ENCODE measurements around the gene WDR33.

The WDR33 gene

GRCh38 chr2:127688405-127688804 is 122.6 kb downstream of the WDR33 start:
- DNase-seq = no peak

GRCh38 chr2:127685410-127686080 is 125.4 kb downstream of the WDR33 start:
- no peak for DNase-seq

DNA sequence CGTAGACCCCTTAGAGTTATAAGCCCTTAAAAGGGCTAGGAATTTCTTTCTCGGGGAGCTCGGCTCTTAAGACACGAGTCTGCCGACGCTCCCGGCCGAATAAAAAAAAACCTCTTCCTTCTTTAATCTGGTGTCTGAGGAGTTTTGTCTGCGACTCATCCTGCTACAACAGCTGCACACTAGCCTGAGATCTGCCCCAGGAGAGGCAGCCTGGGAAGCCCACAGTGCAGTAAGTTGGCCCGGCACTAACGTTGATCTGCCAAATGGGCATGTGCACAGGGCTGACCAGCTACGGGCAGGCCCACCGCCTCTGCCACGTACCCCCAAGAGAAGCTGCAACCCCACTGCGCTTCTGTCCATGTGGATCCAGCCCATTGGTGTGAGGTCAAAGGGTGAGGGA is 127.2 kb downstream of the WDR33 start:
- DNase-seq = no peak

GRCh38 chr2:127683056-127683455 is 127.9 kb downstream of the WDR33 start:
- DNase-seq = no peak

DNA sequence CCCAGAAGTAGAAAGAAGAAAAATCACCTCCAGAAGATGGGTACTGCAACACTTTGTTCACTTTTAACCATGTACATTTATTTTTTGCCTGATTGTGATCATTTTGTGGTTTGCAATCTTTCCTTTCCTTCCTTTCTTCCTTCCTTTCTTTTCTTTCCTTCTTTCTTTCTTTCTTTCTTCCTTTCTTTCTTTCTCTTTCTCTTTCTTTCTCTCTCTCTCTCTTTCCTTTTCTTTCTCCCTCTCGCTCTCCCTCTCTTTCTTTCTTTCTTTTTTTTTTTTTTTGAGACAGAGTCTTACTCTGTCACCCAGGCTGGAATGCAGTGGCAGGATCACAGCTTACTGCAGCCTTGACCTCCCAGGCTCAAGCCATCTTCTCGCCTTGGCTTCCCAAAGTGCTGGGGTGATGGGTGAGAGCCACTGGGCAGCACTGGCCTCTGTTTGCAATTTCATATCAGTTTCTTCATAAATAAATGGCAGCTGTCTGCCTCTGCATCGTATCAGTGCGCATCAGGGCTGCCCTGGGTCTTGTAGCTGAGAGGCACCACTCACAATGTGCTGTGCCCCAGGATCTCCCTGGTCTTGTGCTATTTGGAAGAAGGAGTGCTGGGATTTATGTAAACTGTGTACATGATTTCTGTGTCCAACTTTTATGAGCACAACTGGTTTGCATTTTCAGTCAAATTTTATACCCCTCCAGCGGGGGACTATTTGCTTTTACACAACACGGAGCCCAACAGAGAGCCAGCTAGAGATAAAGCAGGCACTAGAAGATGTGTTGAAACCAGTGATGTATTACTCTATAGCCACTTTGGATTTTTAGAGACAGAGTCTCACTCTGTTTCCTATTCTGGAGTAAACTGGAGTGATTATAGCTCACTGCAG is 128.8 kb downstream of the WDR33 start:
- no peak for DNase-seq

DNA sequence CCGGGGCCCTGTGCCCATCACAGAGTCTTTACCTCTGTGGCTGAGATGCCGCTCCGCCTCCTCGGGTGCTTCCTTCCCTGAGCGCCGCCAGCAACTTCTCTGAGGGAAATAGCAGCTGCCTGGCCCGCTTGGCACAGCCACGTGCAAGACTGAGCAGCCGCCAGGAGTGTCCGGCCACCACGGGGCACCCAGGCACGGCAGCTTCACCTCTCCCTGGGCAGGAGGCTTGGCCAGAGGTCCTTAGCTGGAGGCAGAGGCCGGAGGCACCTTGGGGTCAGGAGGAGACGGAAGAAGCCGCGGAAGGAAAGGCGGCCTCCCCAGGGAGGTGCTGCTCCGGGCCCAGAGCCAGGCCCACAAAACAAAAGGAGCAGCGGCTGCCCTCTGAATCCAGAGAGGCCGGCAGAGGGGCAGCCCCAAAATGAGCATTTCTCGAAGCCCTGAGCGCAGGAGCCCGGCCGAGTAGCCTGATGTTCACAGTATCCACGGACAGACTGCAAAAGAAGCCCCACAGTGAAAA is 129.6 kb downstream of the WDR33 start:
- no peak for DNase-seq

DNA sequence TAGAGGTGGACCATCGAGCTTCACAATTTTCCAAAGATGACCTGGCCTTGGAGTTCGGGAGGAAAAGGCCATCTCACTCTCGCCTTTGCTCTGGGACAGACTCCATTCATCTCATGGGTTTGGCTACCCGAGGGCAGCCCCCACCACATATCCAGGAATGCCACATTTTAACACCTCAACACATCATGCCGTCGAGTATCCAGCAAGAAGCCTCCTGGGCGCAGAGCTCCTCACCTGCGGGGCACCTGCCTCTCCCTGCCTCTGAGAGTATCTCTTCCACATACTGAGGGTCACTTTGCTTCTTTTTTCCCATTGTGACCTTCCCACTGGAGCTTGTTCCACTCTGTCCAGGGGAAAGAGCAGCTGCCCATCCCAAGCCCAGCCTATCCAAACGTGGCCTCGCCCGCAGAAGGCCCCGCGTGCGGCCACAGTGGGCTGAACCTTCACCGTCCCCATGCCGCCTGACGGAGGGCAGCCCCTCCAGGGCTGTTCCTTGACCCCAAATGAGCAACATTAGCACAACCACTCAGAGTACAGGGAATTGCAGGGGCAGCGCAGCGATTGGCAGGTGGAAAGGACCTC is 130.2 kb downstream of the WDR33 start:
- DNase-seq = no peak

DNA sequence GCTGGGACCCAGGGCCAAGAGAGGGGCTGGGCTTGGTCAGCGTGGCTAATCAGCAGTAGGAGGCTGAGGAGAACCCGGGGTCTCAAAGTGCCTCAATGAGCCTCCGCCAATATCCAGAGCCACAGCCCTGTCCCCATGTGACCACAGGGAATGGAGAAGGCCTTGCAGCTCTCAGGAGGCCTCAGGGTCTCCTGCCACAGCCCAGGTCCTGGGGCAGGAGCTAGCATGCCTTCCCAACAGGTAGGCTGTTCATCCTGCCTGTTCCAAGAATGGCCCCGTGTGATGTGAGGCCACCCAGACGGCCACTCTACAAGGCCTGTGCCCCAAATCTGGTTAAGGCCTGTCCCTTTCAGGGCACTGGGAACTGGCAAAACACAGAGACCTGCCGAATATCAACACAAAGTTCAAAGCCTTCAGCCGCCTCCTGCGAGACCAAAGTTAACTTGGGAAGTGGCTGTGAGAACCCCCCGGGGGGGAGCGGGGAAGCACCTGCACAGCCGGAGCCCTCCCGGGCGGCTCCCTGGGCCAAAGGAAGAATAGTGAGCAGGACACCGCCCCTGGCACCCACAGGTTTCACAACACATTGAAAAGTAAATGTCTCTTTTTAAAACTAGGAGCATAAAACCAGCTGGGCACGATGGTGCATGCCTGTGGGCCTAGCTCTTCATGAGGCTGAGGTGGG is 131.2 kb downstream of the WDR33 start:
- no peak for DNase-seq

DNA sequence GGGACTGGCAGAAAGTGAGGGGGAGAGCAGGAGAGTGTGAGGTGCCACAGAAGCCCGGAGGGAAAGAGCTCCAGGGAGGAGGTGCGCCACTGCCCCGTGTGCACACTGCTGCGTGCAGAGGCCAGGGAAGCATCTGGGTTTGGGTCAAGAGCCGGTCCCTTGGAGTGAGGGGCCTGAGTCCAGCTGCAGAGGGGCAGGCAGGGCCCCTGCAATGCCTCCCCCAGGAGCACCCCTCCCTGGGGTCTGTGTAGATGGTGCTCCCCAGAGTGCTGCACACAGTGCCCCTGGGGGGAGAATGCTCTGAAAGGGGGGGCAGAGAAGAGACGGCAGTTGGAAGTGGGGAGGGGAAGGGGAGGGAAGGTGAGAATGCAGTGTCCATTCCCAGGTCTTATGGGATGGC is 132.0 kb downstream of the WDR33 start:
- DNase-seq = no peak

DNA sequence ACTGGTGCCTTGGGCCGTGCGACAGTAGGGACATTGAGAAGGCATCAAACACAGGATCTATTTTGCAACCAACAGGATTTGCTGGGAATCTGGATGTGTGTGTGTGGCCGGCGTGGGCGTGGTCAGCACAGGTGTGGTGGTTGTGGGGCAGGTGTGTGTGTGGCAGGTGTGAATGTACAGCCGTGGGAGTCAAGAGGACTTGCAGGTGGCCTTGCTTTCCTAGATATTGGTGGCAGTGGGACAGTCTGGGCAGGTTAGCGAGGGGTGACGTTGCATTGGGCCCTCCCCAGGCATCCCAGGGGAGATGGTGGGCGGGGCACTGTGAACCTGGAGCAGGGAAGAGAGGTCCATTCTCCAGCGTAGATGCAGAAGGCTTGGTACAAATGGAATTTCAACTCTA is 132.4 kb downstream of the WDR33 start:
- peak; percentile 39 for DNase-seq

DNA sequence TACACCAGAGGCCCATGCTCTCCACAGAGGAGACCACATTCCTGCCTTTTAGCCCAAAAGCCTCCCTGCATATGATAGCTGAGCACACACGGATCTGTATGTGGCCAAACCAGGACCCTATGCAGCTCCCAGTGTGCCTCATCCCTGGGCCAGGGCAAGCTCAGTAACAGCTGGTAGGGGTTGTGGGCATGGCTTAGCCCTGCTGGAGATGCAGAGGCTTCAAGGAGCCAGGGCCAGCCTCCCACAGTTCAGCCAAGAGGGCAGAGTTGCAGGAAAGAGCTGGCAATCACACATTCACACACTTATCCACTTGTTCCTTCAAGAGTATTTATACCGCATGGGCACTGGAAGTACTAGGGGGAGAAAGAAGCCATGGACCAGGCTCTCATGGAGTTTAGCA is 134.1 kb downstream of the WDR33 start:
- peak; percentile 17 for DNase-seq

- DNase-seq = peak; percentile 52
These were observed 135.4 kb downstream of the WDR33 start, which contains the start of gene LIMS2 for GRCh38 chr2:127675331-127676261. Gene LIMS2, minus strand, starts transcription at chr2:127675530. Its CDS starts 506 bp downstream, at chr2:127675024.

- peak; percentile 69 for DNase-seq
These were observed 136.4 kb downstream of the WDR33 start for GRCh38 chr2:127674241-127675209.

DNA sequence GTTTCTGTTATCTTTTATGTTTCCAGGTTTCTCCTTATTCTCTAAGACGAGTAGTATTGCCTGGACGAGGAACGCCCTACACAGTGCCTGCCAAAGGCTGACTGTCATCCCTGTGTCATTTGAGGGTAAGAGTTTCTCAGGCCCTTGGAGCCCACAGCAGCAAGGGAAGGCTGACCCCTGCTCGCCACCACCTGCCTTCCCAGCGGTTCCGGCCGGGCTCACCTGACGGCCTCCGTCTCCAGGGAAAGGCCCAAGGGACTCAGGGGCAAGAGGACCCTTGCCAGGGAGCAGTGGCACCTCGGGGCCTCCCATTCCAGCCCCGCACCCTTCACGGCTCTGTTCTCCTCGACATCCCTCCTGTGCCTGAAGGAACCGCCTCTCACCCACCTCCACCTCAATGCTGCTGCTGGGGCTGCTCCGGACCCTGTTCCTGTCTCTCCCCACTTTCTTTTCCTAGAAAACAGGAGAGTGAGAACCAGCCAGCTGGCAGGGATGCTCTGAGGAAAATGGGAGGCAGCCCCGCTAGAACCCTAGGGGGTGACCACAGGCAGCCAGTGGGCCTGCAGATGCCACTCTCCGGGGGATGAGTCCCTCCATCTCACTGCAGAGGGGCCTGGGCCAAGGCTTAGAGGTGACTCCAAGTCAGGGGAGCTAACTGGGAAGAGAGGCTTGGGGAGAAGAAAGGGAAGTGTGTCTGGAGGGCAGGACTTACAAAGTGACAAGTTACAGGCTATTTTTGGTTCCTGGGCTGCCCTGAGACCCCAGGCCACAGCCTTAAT is 137.5 kb downstream of the WDR33 start:
- peak; percentile 54 for DNase-seq

GRCh38 chr2:127672341-127673224 is 138.4 kb downstream of the WDR33 start:
- peak; percentile 58 for DNase-seq

- DNase-seq = peak; percentile 58
These were observed 139.2 kb downstream of the WDR33 start for GRCh38 chr2:127671557-127672302.

DNA sequence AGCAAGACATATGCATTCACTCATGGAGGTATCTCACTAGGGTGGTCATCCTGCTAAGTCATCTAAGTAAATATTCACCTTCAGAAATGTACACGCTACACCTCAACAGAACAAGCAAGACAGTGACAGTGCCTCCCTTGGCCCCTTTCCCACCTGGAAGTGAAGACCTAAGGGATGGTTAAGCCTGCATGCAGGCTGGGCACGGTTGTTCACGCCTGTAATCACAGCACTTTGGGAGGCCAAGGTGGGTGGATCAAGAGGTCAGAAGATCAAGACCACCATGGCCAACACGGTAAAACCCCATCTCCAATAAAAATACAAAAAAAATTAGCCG is 140.0 kb downstream of the WDR33 start:
- peak; percentile 25 for DNase-seq
